GM21381 (cell line): ENCODE measurements around the gene PTPRN2.
"Not testable (repeated sequence)": the region's sequence is repeated elsewhere in the genome, so short reads cannot be mapped to it uniquely, and the experiment has no call there.

Source experiments
- ATAC-seq: cut with Tn5 transposase; IDR thresholded peaks from one replicate; pipeline ENCODE4 v1.9.1; 2021; ENCODE audit warnings: mild to moderate bottlenecking, moderate library complexity; ENCODE audit not compliant: unreplicated experiment

The PTPRN2 gene

DNA sequence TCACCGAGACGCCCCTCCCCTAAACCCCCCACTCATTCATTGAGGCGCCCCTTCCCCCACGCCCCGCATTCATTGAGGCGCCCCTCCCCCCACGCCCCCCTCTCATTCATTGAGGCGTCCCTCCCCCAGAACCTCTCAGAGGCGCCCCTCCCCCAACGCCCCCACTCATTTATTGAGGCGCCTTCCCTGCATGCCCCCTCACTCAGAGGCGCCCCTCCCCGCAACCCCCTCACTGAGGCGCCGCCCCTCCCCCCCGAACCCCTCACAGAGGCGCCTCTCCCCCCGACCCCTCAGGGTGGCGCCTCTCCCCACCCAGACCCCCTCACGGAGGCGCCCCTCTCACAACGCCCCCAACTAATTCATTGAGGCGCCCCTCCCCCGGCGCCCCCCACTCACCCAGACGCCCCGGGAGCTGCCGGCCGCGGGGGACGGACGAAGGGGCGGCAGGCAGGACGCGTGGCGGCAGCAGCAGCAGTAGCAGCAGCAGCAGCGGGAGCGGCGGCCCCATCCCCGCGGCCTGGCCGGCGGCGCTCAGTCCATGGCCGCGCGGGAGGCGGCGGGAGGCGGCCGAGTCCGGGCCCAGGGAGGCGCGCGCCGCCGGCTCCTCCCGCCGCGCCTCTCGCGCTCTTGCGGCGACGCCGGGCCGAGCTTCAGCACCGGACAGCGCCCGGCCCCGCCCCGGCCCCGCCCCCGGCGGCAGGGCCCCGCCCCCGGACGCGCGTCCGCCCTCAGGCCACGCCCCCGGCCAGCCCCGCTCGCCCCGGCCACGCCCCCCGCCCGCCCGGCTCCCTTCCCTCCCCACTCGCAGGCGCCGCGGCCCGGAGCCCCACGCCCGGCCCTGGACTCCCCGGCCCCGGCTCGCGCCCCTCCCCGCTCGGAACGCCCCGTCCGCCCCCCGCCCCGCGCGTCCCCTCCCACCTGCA is at the start of gene PTPRN2:
Gene PTPRN2, minus strand, starts transcription at position 662 of the 923 bp plus-strand sequence.
- no peak for ATAC-seq

- peak; percentile 78 for ATAC-seq
Observed at GRCh38 chr7:158633055-158633956, 45.7 kb upstream of the PTPRN2 start.

- no peak for ATAC-seq
Observed at GRCh38 chr7:158631574-158632195, 44.1 kb upstream of the PTPRN2 start.

DNA sequence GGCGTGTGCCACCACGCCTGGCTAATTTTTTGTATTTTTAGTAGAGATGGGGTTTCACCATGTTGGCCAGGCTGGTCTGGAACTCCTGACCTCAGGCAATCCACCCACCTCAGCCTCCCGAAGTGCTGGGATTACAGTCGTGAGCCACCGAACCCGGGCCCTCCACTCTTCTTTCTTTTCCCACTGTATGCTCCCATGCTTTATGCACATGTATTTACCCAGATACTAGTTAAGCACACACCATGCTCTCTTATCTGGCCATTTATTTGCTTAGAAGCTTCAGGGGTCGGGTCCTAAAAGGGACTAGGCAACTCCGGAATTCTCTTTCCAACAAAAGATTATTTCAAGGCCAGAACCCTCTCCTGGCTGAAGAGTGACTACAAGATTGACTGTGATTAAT is 38.7 kb upstream of the PTPRN2 start:
- ATAC-seq: not testable (repeated sequence)

DNA sequence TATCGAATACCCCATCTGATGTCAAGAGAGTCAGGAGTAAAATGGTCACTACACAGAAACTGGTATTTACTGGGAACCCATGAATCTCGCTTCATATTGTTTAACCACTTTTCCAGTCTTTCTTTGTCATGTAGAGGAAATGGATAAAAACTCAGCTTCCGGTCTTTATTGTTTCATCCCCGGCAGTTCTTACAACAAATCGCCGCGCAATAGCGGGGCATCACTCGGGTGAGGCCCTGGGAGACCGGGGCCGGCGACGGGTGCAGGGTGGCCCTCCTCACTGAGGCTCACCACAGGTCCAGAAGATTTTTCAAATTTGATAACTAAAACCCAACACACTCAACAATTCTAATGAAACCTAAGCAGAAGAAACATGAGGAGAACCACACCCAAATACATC is 35.6 kb upstream of the PTPRN2 start:
- ATAC-seq: no peak

DNA sequence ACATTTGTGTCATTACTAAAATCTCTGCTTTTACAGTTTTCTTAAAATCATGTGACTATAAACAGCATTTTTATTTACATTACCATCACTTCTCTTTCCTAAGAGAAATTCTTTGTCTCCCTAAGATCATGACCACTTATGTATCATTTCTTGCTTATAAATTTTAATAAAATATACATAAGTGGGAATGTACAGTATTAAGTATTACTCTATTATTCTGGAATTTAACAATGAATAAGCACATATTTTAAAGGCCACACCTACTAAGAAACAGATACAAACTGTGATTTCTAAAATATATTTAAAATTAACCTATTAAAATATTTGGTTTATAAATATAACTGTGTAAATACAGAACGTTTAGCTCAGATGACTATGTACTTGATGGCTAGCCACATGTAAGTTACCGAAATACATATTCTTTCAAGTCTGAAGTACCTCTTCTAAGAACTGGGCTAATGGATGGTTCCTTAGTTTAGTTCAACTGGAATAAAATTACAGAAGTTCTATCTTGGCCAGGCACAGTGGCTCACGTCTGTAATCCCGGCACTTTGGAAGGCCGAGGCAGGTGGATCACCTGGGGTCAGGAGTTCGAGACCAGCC is 33.3 kb upstream of the PTPRN2 start:
- no peak for ATAC-seq

GRCh38 chr7:158620418-158620817 is 32.8 kb upstream of the PTPRN2 start:
- no peak for ATAC-seq

DNA sequence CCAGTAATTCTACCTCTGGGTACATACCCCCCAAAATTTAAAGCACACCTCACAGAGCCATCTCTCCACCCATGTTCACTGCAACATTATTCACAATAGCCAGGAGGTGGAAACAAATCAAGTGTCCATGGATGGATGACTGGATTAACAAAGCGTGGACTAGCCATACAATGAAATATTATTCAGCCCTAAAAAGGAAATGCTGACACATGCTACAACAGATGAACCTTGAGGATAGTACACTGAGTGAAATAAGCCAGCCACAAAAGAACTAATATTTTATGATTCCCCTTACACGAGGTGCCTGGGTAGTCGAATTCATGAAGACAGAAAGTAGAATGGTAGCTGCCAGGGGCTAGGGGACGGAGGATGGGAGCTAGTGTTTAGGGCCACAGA is 31.1 kb upstream of the PTPRN2 start:
- ATAC-seq: no peak

- ATAC-seq: no peak
Observed at GRCh38 chr7:158617737-158618128, 30.1 kb upstream of the PTPRN2 start.

DNA sequence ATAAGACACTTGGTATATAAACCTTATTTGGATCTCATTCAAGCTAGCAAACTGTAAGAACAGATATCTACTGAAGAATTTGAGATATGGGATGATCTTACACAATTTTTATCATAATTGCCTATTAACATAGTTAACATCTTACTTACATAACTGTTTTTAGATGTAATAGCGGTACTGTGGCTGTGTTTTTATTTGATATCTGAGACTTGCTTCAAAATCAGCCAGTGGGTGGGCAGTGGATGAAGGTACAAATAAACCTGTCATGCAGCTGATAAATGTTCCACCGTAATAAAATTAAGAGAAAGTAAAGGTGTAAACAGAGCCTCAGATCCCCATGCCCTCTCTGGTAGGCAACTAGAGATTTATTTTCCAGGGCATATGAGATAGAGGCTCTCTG is 28.4 kb upstream of the PTPRN2 start:
- ATAC-seq: no peak

GRCh38 chr7:158614700-158615099 is 27.1 kb upstream of the PTPRN2 start:
- ATAC-seq: no peak

- ATAC-seq: peak; percentile 88
Observed at GRCh38 chr7:158613481-158613880, 25.9 kb upstream of the PTPRN2 start.

GRCh38 chr7:158612546-158612945 is 24.9 kb upstream of the PTPRN2 start:
- ATAC-seq: no peak

DNA sequence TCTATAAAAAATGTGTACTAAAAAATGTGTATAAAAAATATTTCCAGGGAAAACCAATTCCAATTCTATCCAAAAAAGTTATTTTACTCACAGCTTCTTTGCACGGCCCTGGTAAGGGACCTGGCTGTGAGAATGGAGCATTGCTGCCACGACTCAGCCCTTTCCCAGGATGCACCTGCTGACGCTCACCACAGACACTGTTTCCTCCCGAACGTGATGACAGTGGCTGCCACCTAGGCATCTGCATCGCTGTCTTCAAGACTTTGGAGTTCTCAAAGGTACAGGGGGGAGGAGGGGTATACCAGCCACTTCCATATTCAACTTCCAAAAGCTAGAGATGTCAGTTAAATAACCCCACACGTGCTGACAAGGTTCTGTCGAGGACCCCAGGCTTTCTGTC is 23.9 kb upstream of the PTPRN2 start:
- ATAC-seq: no peak

GRCh38 chr7:158609313-158609974 is 21.8 kb upstream of the PTPRN2 start:
- no peak for ATAC-seq

DNA sequence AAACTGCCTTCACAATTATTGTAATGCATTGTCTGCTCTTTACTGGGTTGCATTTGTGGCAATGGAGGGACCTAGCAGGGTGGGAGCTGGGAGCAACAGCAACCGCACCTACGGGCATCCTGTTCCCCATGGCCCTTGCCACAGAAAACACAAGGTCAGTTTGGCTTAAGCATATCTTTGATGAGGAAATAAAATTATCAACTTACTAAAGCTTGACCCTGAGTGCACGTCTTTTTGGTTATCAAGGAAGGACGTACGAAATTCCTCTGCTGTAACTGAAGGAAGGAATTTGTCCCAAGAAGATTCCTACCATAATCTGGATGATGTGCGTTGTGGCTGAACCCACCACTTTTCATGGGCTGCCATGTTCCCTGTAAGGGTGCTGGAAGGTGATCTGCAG is 19.9 kb upstream of the PTPRN2 start:
- no peak for ATAC-seq

- ATAC-seq: no peak
Observed at GRCh38 chr7:158606671-158607424, 19.2 kb upstream of the PTPRN2 start.

- no peak for ATAC-seq
Observed at GRCh38 chr7:158606129-158606528, 18.5 kb upstream of the PTPRN2 start.
